Endometrial microvascular endothelial cells (primary cell): ENCODE results near the gene EEFSEC. TPM values are rescaled to one million over a fixed set of nuclear protein-coding genes. Genes with fewer than 3 reads are reported as not detected.

ENCODE experiments used
- in situ Hi-C: cut with HindIII; loops from 2 replicates; pipeline ENCODE4 v1.10.0; 2017; ENCODE audit warnings: low sequenced_read_pairs, low pct_unique_long_range_greater_than_20kb; ENCODE audit errors: inconsistent ontology term
- total RNA-seq: library from RNA; depleted of rRNA; stranded (reverse); fragments of >200 nt; gene quantifications from one replicate; pipeline ENCODE4 v1.2.3, GENCODE V29; 2015; ENCODE audit errors: inconsistent ontology term

EEFSEC gene
- total RNA-seq, 1 donor from 2014 or later = 21.7 TPM

DNA sequence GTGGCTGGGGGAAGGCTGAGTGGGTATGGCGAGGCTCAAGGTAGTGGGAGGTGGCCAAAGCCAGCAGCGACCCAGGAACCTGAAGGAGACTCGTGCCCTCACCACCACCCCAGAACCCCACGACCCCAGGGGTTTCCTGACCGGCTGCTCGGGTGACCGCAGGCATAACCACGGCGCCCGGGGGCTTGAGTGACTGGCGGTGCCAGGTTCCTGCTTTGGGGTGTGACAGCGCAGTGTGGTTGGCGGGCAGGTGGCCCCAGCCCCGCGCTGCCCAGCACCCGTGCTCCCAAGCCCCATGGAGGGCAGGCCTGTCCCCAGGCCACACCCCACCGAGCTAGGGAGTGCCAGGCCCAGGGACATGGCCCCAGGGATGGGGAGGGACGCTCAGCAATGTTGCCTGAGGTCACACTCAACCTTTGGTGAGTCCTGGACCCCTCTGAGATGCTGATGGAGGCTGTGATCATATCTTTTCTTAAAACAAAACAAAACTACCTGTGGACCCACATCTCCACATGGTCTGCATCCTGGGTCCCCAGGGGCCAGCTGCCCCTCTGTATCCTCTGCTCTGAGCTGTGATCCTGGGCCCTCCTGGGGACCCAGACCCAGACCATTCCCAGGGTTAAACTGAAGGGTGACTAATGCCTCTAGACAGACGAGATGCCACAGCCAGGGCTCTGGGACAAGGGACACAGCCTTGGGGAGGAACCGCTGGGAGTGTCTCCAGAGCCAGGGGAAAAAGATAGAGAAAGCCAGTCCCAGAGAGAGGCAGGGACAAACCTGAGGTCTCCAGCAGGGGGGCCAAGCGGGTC is 300.4 kb downstream of the EEFSEC start:
- in situ Hi-C loops = no loop called here

GRCh38 chr3:128454310-128454618 is 301.0 kb downstream of the EEFSEC start:
- in situ Hi-C loops = no loop called here

- in situ Hi-C loops = no loop called here
Observed at GRCh38 chr3:128455116-128455515, 301.8 kb downstream of the EEFSEC start.

DNA sequence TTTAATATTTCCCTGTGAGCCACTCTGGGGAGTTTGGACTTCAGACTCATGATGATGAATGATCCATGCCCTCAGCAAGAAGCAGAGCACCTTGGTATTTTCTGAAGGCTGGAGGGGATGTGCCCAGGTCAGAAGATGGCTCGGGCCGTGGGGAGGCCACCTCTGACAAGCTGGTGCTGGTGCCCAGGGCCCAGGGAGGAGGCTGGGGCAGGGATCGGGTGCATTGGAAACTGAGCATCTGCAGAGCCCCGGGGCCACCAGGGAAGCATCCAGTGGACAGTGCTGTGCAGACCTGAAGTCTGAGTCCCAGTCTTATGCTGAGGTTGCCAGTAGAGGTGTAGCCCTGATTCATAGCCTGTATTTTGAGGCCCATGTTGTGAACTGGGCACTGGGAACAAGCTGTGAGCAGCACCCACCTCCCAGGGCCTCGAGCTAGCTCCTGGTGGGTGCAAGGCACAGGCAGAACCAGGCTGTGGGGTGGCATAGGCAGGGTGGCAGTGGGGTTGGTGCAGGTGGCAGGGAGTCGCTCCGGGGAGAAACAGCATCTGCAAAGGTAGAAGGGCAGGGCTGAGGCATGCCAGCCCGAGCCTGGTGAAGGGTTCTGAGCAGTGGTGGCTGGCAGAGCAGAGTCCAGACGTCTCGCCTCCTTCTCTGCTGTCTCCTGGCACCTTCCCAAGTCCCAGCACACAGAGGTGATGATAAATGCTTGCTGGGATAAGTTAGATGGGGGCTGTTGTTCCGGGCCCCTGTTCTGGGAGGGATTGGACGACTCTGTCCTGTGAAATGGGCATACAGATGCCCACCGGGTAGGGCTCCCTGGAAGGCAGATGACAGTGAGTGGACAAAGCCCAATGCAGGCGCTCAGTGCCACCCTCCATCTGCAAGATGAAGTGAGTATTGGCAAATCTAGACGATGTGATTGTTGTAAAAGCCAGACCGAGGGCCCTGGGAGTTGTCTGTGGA is 302.8 kb downstream of the EEFSEC start:
- in situ Hi-C loops = no loop called here

GRCh38 chr3:128456776-128457715 is 303.8 kb downstream of the EEFSEC start:
- in situ Hi-C loops = no loop called here

DNA sequence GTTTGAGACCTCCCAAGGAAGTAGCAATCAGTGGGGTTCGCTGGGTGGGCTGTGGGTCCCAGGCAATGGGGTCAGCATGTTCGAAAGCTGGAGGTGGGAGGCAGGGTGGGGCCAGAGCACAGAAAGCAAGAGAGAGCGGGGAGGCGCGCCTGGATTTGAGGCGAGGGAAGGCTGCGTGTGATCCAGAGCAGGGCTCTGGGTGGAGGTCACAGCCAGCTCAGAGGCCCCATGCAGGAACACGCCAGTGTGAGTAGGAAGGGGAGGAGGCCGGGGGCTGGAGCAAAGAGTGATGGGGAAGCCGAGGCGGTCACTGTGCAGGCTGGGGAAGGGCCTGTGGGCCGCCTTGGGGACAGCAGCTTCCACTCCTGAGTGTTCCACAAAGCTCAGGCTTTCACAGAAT is 304.7 kb downstream of the EEFSEC start:
- in situ Hi-C loops = no loop called here

Other genes with a start within 250 kb of the EEFSEC start
- gene KBTBD12, start 238.2 kb upstream of the EEFSEC start, total RNA-seq = not detected
- 311 TPM for gene SEC61A1, start 101.0 kb upstream of the EEFSEC start, total RNA-seq
- gene RUVBL1, start 29.7 kb upstream of the EEFSEC start, total RNA-seq = 78.2 TPM